HepG2 (cell line): ENCODE data around the gene RAB2B. TPM values are rescaled to one million over a fixed set of nuclear protein-coding genes. Genes with fewer than 3 reads are reported as not detected.

Experiments used
- ARID5B ChIP-seq: IDR thresholded peaks from 2 replicates; pipeline ENCODE4 v1.4.0; 2020; ENCODE audit warnings: mild to moderate bottlenecking, missing genetic modification reagents
- ATF1 ChIP-seq: IDR thresholded peaks from 2 replicates; pipeline ENCODE4 v1.6.1; 2016; ENCODE audit warnings: mild to moderate bottlenecking, control low read depth
- CEBPB ChIP-seq: IDR thresholded peaks from 2 replicates; pipeline ENCODE4 v1.6.1; 2011; ENCODE audit warnings: low read depth, low read length, improper control_type of control experiment, borderline replicate concordance
- MLX ChIP-seq: IDR thresholded peaks from 2 replicates; pipeline ENCODE4 v1.6.1; 2016
- NFRKB ChIP-seq: fragments of 450-650 bp; IDR thresholded peaks from 2 replicates; pipeline ENCODE4 v1.6.1; 2017
- SKI ChIP-seq: fragments of 450-650 bp; IDR thresholded peaks from one replicate; pipeline ENCODE4 v1.6.1; 2018; ENCODE audit warnings: mild to moderate bottlenecking; ENCODE audit not compliant: partially characterized antibody
- SP4 ChIP-seq: sonication (generic); formaldehyde crosslinking; IDR thresholded peaks from 2 replicates; pipeline ENCODE4 v1.8.1; 2023; ENCODE audit warnings: mild to moderate bottlenecking, missing genetic modification reagents
- TBL1XR1 ChIP-seq: fragments of 150-350 bp; IDR thresholded peaks from 2 replicates; pipeline ENCODE4 v1.6.1; 2014; ENCODE audit warnings: borderline replicate concordance, low read length; ENCODE audit not compliant: partially characterized antibody
- TBP ChIP-seq: sonication (generic); formaldehyde crosslinking; IDR thresholded peaks from 2 replicates; pipeline ENCODE4 v1.5.0; 2020; ENCODE audit warnings: missing genetic modification reagents
- ZBTB21 ChIP-seq: sonication (generic); formaldehyde crosslinking; IDR thresholded peaks from 2 replicates; pipeline ENCODE4 v1.4.0; 2020; ENCODE audit warnings: missing genetic modification reagents
- ZNF280B ChIP-seq: sonication (generic); formaldehyde crosslinking; IDR thresholded peaks from 2 replicates; pipeline ENCODE4 v1.5.0; 2020; ENCODE audit warnings: missing genetic modification reagents, mild to moderate bottlenecking, borderline replicate concordance
- ZNF329 ChIP-seq: sonication (generic); formaldehyde crosslinking; IDR thresholded peaks from 2 replicates; pipeline ENCODE4 v1.9.0; 2021; ENCODE audit warnings: low read depth, mild to moderate bottlenecking, missing genetic modification reagents
- ZNF510 ChIP-seq: sonication (generic); formaldehyde crosslinking; IDR thresholded peaks from 2 replicates; pipeline ENCODE4 v1.4.0; 2020; ENCODE audit warnings: low read depth, mild to moderate bottlenecking, missing genetic modification reagents
- ZNF781 ChIP-seq: sonication (generic); formaldehyde crosslinking; IDR thresholded peaks from 2 replicates; pipeline ENCODE4 v1.5.1; 2020; ENCODE audit warnings: borderline replicate concordance, mild to moderate bottlenecking, missing genetic modification reagents; ENCODE audit errors: not compliant biosample characterization
- polyA plus RNA-seq, 8 experiments: library from polyadenylated mRNA; depleted of rRNA in 3 of 8; stranded (reverse) in 7 of 8; unstranded in 1 of 8; fragments of >200 nt; fragmentation: Illumina TruSeq in 4 of 8; extraction: Trizol in 4 of 8; gene quantifications; 2 replicates each; pipeline versions ENCODE4 v1.2.1 to v1.2.3, GENCODE V29; 2011 to 2016; ENCODE audit warnings: low read depth in 4 of 8, missing spikeins in 1 of 8, mixed read lengths in 1 of 8; ENCODE audit not compliant: insufficient read depth in 1 of 8
- total RNA-seq, 5 experiments: library from RNA; depleted of rRNA; stranded (reverse); fragments of >200 nt; fragmentation: Illumina TruSeq; extraction: Trizol; gene quantifications; 2 replicates each; pipeline ENCODE4 v1.2.3, GENCODE V29; 2016; ENCODE audit warnings: low read depth in 1 of 5
- TF ChIP-seq, protein P1 (sequence below): sonication (generic); formaldehyde crosslinking; IDR thresholded peaks from 2 replicates; pipeline ENCODE4 v1.8.1; 2023; ENCODE audit warnings: mild to moderate bottlenecking, missing genetic modification reagents
- TF ChIP-seq, protein P2 (sequence below): sonication (generic); formaldehyde crosslinking; IDR thresholded peaks from 2 replicates; pipeline ENCODE4 v1.5.0; 2020; ENCODE audit warnings: missing genetic modification reagents
- TF ChIP-seq, protein P3 (sequence below): sonication (generic); formaldehyde crosslinking; IDR thresholded peaks from 2 replicates; pipeline ENCODE4 v1.9.0; 2021; ENCODE audit warnings: missing genetic modification reagents, borderline replicate concordance

The RAB2B gene
- total and polyA plus RNA-seq, 2 of the 13 experiments (the other 11 are each of a cell fraction or from before 2014, with no cell fraction given), result 36.0 to 60.6 TPM

DNA sequence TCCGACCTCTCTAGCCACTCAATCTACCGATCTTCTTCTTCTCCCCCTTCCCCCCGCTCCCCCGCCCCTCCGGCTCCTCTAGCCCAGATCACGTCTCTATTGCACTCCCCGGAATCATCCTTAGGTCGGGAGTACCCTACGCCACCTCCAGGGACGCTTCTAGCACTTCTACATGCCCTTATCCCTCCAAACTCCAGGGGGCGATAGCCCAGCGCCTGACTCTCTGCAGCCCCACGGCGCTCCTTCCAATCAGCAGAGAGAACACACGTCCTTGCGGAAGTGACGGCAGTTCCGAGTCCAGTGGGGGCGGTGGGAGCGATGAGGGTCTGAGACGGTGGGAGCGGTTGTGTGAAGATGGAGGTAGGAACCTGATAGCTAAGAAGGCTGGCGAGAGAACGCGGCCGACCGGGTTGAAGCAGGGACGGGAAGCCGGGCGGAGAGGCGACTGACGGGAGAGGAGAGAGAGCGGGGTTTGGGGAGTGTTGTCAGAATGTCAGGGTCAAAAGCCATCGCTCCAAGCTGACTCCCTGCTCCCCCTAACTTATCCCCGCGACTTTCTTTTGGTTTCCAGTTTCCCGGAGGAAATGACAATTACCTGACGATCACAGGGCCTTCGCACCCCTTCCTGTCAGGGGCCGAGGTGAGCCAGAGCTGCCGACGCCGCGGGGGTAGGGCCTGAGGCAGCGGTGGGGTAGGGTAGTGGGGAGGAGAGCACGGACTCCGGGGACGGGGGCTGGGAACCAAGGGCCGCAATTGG is at the start of gene RAB2B, which contains the start of gene TOX4 (continued):
- TF ChIP-seq ARID5B (CRISPR knock-in tag) (peak; percentile 81), MLX (CRISPR knock-in tag) (no peak), NFRKB (no peak), ZNF280B (CRISPR knock-in tag) (peak; percentile 66; the same call in 1 of the 2 replicates), CEBPB (no peak), SP4 (CRISPR knock-in tag) (peak; percentile 61), TBL1XR1 (peak; percentile 78), TBP (CRISPR knock-in tag) (no peak), ZNF329 (CRISPR knock-in tag) (no peak), SKI (peak; percentile 49), ZNF510 (CRISPR knock-in tag) (peak; percentile 61; the same call in 1 of the 2 replicates), ATF1 (CRISPR knock-in tag) (peak; percentile 95), ZBTB21 (CRISPR knock-in tag) (peak; percentile 15; the same call in 1 of the 2 replicates), ZNF781 (CRISPR knock-in tag) (no peak)
- TF ChIP-seq, protein P1, sequence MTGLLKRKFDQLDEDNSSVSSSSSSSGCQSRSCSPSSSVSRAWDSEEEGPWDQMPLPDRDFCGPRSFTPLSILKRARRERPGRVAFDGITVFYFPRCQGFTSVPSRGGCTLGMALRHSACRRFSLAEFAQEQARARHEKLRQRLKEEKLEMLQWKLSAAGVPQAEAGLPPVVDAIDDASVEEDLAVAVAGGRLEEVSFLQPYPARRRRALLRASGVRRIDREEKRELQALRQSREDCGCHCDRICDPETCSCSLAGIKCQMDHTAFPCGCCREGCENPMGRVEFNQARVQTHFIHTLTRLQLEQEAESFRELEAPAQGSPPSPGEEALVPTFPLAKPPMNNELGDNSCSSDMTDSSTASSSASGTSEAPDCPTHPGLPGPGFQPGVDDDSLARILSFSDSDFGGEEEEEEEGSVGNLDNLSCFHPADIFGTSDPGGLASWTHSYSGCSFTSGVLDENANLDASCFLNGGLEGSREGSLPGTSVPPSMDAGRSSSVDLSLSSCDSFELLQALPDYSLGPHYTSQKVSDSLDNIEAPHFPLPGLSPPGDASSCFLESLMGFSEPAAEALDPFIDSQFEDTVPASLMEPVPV (CRISPR knock-in tag), result no peak; the same call in 1 of the 2 replicates
- TF ChIP-seq, protein P2, sequence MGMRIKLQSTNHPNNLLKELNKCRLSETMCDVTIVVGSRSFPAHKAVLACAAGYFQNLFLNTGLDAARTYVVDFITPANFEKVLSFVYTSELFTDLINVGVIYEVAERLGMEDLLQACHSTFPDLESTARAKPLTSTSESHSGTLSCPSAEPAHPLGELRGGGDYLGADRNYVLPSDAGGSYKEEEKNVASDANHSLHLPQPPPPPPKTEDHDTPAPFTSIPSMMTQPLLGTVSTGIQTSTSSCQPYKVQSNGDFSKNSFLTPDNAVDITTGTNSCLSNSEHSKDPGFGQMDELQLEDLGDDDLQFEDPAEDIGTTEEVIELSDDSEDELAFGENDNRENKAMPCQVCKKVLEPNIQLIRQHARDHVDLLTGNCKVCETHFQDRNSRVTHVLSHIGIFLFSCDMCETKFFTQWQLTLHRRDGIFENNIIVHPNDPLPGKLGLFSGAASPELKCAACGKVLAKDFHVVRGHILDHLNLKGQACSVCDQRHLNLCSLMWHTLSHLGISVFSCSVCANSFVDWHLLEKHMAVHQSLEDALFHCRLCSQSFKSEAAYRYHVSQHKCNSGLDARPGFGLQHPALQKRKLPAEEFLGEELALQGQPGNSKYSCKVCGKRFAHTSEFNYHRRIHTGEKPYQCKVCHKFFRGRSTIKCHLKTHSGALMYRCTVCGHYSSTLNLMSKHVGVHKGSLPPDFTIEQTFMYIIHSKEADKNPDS, result no peak; the same call in 1 of the 2 replicates
- TF ChIP-seq, protein P3, sequence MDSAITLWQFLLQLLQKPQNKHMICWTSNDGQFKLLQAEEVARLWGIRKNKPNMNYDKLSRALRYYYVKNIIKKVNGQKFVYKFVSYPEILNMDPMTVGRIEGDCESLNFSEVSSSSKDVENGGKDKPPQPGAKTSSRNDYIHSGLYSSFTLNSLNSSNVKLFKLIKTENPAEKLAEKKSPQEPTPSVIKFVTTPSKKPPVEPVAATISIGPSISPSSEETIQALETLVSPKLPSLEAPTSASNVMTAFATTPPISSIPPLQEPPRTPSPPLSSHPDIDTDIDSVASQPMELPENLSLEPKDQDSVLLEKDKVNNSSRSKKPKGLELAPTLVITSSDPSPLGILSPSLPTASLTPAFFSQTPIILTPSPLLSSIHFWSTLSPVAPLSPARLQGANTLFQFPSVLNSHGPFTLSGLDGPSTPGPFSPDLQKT (CRISPR knock-in tag), result peak; percentile 47; the same call in 1 of the 2 replicates
